ENCODE data around the gene ASB13. TPM values are rescaled to one million over a fixed set of nuclear protein-coding genes. Genes with fewer than 3 reads are reported as not detected.
A peak's percentile ranks its signal among the peaks of the same experiment; 100 is the strongest.

Gene ASB13
- total and polyA plus RNA-seq, 10 of the 15 experiments (the other 5 are each of a cell fraction or from before 2014, with no cell fraction given), result 0.02 to 0.59 (median 0.10) TPM; not detected in 2

DNA sequence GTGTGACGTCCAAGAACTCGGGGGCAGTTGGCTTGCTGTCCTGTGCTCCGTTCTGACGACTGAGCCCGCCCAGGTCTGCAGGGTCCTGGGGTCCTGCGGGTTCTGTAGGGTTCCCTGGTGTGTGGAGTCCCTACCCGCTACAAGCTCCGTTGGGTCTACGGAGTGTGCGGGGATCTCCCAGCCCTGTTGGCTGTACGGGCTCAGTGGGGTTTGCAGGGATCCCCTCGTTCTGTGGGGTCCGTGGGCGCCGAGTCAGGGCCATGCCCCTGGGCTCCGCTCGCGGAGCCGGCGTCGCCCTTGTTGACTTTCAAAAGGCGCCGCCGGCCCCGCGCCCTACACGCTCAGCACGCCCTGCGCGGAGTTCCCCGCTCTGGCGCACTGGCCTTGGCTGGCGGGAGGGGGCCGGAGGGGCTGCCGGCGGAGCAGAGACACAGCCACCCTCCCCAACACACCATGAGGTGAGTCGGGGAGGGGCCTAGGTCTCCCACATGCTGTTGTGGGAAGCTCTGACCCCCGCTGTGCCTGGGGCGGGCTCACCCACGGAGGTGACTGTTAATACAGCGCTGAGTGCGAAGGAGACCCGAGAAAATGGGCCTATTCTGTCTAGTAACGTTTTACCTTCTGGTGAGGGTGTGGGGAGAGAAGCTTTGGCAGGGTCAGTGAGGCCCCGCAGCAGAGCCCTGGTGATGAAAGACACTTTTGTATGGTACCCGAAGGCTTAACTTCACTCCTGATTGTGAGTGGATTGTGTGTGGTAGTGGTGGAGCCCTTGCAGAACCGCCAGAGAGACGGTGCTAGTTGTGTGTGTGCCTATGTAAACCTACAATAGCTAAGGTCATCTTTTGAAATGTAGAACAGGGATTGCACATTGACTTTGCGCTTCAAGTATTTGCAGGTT, 26.3 kb upstream of the ASB13 start (continued):
- TF ChIP-seq HDGF (IDR thresholded peaks at IDR 0.05) (peak; percentile 85), NR2F1 (conservative IDR thresholded peaks at IDR 0.05) (peak; percentile 70), BCL11A (IDR thresholded peaks at IDR 0.05; ENCODE audit: low read depth, low read length) (no peak), RUNX3 (IDR thresholded peaks at IDR 0.05; ENCODE audit: low read length) (peak; percentile 41), TARDBP (IDR thresholded peaks at IDR 0.05; ENCODE audit: borderline replicate concordance) (peak; percentile 43; the same call in 1 of the 2 replicates), POLR2AphosphoS5 (IDR thresholded peaks at IDR 0.05; ENCODE audit: low read length) (0 out of 2 replicates have a peak, but pooled peaks have one; percentile 53), RELA (IDR thresholded peaks at IDR 0.05; ENCODE audit: borderline replicate concordance, partially characterized antibody) (peak; percentile 85), ASH2L (IDR thresholded peaks at IDR 0.05; ENCODE audit: borderline replicate concordance, low read depth) (0 out of 2 replicates have a peak, but pooled peaks have one; percentile 48), MXI1 (IDR thresholded peaks at IDR 0.05; ENCODE audit: low read depth, low read length) (peak; percentile 95), KAT2A (conservative IDR thresholded peaks at IDR 0.05; ENCODE audit: control insufficient read depth, low read depth, low read length) (no peak), PAX5 (IDR thresholded peaks at IDR 0.05; ENCODE audit: borderline replicate concordance, low read depth, low read length) (no peak), ESRRA (IDR thresholded peaks at IDR 0.05; ENCODE audit: low read length) (no peak), IKZF2 (IDR thresholded peaks at IDR 0.05) (no peak; a peak in 1 of 4 replicates), SIN3A (IDR thresholded peaks at IDR 0.05; ENCODE audit: low read depth, low read length) (peak; percentile 93), ETV6 (conservative IDR thresholded peaks at IDR 0.05 in 1 of 2, IDR thresholded peaks at IDR 0.05 in 1 of 2; ENCODE audit: borderline replicate concordance in 1 of 2, low read depth in 1 of 2) (no peak), TCF3 (IDR thresholded peaks at IDR 0.05; ENCODE audit: borderline replicate concordance, insufficient read depth, low read depth, low read length) (0 out of 2 replicates have a peak, but pooled peaks have one; percentile 23), HCFC1 (IDR thresholded peaks at IDR 0.05; ENCODE audit: low read length) (no peak), ATF7 (IDR thresholded peaks at IDR 0.05; ENCODE audit: low read depth) (peak; percentile 36; the same call in 1 of the 2 replicates), RB1 (IDR thresholded peaks at IDR 0.05; ENCODE audit: borderline replicate concordance) (peak; percentile 70; the same call in 1 of the 2 replicates), EP300 (IDR thresholded peaks at IDR 0.05; ENCODE audit: borderline replicate concordance in 1 of 2, control insufficient read depth in 1 of 2, low read depth in 2 of 2, low read length in 2 of 2) (peak in 1 of 2 experiments; percentile 40; a peak in 1 of 4 replicates), SMARCA5 (IDR thresholded peaks at IDR 0.05) (peak; percentile 36; the same call in 1 of the 2 replicates)
- TF ChIP-seq, protein P1, sequence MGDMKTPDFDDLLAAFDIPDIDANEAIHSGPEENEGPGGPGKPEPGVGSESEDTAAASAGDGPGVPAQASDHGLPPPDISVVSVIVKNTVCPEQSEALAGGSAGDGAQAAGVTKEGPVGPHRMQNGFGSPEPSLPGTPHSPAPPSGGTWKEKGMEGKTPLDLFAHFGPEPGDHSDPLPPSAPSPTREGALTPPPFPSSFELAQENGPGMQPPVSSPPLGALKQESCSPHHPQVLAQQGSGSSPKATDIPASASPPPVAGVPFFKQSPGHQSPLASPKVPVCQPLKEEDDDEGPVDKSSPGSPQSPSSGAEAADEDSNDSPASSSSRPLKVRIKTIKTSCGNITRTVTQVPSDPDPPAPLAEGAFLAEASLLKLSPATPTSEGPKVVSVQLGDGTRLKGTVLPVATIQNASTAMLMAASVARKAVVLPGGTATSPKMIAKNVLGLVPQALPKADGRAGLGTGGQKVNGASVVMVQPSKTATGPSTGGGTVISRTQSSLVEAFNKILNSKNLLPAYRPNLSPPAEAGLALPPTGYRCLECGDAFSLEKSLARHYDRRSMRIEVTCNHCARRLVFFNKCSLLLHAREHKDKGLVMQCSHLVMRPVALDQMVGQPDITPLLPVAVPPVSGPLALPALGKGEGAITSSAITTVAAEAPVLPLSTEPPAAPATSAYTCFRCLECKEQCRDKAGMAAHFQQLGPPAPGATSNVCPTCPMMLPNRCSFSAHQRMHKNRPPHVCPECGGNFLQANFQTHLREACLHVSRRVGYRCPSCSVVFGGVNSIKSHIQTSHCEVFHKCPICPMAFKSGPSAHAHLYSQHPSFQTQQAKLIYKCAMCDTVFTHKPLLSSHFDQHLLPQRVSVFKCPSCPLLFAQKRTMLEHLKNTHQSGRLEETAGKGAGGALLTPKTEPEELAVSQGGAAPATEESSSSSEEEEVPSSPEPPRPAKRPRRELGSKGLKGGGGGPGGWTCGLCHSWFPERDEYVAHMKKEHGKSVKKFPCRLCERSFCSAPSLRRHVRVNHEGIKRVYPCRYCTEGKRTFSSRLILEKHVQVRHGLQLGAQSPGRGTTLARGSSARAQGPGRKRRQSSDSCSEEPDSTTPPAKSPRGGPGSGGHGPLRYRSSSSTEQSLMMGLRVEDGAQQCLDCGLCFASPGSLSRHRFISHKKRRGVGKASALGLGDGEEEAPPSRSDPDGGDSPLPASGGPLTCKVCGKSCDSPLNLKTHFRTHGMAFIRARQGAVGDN (IDR thresholded peaks at IDR 0.05), result peak; percentile 59
- TF ChIP-seq, protein P2, sequence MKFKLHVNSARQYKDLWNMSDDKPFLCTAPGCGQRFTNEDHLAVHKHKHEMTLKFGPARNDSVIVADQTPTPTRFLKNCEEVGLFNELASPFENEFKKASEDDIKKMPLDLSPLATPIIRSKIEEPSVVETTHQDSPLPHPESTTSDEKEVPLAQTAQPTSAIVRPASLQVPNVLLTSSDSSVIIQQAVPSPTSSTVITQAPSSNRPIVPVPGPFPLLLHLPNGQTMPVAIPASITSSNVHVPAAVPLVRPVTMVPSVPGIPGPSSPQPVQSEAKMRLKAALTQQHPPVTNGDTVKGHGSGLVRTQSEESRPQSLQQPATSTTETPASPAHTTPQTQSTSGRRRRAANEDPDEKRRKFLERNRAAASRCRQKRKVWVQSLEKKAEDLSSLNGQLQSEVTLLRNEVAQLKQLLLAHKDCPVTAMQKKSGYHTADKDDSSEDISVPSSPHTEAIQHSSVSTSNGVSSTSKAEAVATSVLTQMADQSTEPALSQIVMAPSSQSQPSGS (IDR thresholded peaks at IDR 0.05; ENCODE audit: low read length), result no peak
- TF ChIP-seq, protein P3, sequence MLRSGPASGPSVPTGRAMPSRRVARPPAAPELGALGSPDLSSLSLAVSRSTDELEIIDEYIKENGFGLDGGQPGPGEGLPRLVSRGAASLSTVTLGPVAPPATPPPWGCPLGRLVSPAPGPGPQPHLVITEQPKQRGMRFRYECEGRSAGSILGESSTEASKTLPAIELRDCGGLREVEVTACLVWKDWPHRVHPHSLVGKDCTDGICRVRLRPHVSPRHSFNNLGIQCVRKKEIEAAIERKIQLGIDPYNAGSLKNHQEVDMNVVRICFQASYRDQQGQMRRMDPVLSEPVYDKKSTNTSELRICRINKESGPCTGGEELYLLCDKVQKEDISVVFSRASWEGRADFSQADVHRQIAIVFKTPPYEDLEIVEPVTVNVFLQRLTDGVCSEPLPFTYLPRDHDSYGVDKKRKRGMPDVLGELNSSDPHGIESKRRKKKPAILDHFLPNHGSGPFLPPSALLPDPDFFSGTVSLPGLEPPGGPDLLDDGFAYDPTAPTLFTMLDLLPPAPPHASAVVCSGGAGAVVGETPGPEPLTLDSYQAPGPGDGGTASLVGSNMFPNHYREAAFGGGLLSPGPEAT (IDR thresholded peaks at IDR 0.05; ENCODE audit: low read depth), result peak; percentile 86
